ENCODE measurements around the gene ACBD4.

DNA sequence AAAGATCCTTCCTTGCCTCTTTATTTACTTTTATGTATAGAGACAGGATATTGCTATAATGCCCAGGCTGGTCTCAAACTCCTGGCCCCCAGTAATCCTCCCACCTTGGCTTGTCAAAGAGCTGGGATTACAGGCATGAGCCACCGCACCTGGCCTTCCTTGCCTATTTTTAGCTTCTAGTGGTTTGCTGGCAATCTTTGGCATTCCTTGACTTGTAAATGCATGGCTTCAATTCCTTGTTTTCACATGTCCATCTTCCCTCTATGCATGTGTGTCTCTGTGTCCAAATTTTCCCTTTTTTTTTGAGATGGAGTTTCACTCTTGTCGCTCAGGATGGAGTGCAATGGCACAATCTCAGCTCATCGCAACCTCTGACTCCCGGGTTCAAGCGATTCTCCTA lies 48.7 kb downstream of the ACBD4 start:
- TF ChIP-seq, protein P1, sequence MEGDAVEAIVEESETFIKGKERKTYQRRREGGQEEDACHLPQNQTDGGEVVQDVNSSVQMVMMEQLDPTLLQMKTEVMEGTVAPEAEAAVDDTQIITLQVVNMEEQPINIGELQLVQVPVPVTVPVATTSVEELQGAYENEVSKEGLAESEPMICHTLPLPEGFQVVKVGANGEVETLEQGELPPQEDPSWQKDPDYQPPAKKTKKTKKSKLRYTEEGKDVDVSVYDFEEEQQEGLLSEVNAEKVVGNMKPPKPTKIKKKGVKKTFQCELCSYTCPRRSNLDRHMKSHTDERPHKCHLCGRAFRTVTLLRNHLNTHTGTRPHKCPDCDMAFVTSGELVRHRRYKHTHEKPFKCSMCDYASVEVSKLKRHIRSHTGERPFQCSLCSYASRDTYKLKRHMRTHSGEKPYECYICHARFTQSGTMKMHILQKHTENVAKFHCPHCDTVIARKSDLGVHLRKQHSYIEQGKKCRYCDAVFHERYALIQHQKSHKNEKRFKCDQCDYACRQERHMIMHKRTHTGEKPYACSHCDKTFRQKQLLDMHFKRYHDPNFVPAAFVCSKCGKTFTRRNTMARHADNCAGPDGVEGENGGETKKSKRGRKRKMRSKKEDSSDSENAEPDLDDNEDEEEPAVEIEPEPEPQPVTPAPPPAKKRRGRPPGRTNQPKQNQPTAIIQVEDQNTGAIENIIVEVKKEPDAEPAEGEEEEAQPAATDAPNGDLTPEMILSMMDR (IDR thresholded peaks at IDR 0.05; ENCODE audit: poor library complexity, severe bottlenecking): no peak
- TF ChIP-seq, protein P2, sequence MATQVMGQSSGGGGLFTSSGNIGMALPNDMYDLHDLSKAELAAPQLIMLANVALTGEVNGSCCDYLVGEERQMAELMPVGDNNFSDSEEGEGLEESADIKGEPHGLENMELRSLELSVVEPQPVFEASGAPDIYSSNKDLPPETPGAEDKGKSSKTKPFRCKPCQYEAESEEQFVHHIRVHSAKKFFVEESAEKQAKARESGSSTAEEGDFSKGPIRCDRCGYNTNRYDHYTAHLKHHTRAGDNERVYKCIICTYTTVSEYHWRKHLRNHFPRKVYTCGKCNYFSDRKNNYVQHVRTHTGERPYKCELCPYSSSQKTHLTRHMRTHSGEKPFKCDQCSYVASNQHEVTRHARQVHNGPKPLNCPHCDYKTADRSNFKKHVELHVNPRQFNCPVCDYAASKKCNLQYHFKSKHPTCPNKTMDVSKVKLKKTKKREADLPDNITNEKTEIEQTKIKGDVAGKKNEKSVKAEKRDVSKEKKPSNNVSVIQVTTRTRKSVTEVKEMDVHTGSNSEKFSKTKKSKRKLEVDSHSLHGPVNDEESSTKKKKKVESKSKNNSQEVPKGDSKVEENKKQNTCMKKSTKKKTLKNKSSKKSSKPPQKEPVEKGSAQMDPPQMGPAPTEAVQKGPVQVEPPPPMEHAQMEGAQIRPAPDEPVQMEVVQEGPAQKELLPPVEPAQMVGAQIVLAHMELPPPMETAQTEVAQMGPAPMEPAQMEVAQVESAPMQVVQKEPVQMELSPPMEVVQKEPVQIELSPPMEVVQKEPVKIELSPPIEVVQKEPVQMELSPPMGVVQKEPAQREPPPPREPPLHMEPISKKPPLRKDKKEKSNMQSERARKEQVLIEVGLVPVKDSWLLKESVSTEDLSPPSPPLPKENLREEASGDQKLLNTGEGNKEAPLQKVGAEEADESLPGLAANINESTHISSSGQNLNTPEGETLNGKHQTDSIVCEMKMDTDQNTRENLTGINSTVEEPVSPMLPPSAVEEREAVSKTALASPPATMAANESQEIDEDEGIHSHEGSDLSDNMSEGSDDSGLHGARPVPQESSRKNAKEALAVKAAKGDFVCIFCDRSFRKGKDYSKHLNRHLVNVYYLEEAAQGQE (IDR thresholded peaks at IDR 0.05; ENCODE audit: borderline replicate concordance): no peak
- no peak for TF ChIP-seq RAD21 (conservative IDR thresholded peaks at IDR 0.05)
- TF ChIP-seq POLR2AphosphoS5 (IDR thresholded peaks at IDR 0.05): no peak

All from neural cell (in vitro differentiated cells).